ENCODE measurements around the gene CFAP73. TPM values are rescaled to one million over a fixed set of nuclear protein-coding genes. Genes with fewer than 3 reads are reported as not detected.
"Not testable (repeated sequence)": the region's sequence is repeated elsewhere in the genome, so short reads cannot be mapped to it uniquely, and the experiment has no call there.

CFAP73 gene
- total and polyA plus RNA-seq, 5 experiments from 2014 or later, result 0.39 TPM; not detected in 4

- H3K36me3 Mint-ChIP-seq, result no peaks in the 10 kb centered on the region
- H3K4me3 Mint-ChIP-seq, result no peak overlapping the region
- no peaks in the 10 kb centered on the region for H3K9me3 Mint-ChIP-seq
- no peaks in the 10 kb centered on the region for H3K27me3 Mint-ChIP-seq
- peak overlapping the region in 4 of 10 donors; percentile 6 to 73 (median 42) for H3K27ac Mint-ChIP-seq
- POLR2A ChIA-PET, result no interaction called here
- ATAC-seq (no peak), DNase-seq (no peak)
- H3K4me1 Mint-ChIP-seq, result peaks cover 17 to 42% (median 26%) of the 10 kb centered on the region in 4 donors
These were observed 55.3 kb downstream of the CFAP73 start for GRCh38 chr12:113204804-113205203.

GRCh38 chr12:113206802-113207201 lies 57.3 kb downstream of the CFAP73 start:
- POLR2A ChIA-PET, result interaction anchor here (2.5 kb wide), 1 partner anchor 15 kb away, joined by 24 read pairs; the partner anchor contains the start of gene TPCN1
- not testable (repeated sequence) for DNase-seq, H3K4me3 Mint-ChIP-seq, ATAC-seq, H3K9me3 Mint-ChIP-seq, H3K36me3 Mint-ChIP-seq, H3K27me3 Mint-ChIP-seq
- peak overlapping the region in 7 of 10 donors; percentile 24 to 91 (median 79) for H3K27ac Mint-ChIP-seq
- H3K4me1 Mint-ChIP-seq, result peaks cover 21 to 56% (median 40%) of the 10 kb centered on the region in 4 donors

GRCh38 chr12:113207613-113208040 lies 58.1 kb downstream of the CFAP73 start:
- Mint-ChIP-seq H3K27ac (peak overlapping the region; percentile 84 to 97 (median 92)), H3K27me3 (no peaks in the 10 kb centered on the region), H3K36me3 (no peaks in the 10 kb centered on the region), H3K9me3 (no peaks in the 10 kb centered on the region), H3K4me1 (peaks cover 21 to 54% (median 40%) of the 10 kb centered on the region in 4 donors), H3K4me3 (peak overlapping the region in 8 of 10 donors; percentile 1 to 83 (median 76))
- peak; percentile 49 to 57 for ATAC-seq
- POLR2A ChIA-PET, result interaction anchor here (0.6 to 2.5 kb wide), 5 partner anchors 12 to 229 kb away, joined by 3 to 24 read pairs (median 4); partner anchors contain the start of genes OAS2 and TPCN1
- DNase-seq, result peak in 6 of 10 donors; percentile 9 to 56 (median 29)

GRCh38 chr12:113208041-113208934 lies 58.8 kb downstream of the CFAP73 start:
- H3K9me3 Mint-ChIP-seq, result no peaks in the 10 kb centered on the region
- ATAC-seq, result peak; percentile 80 to 81

More at GRCh38 chr12:113208041-113208934, 58.8 kb downstream of the CFAP73 start:
- Mint-ChIP-seq H3K27me3 (no peaks in the 10 kb centered on the region), H3K4me3 (peak overlapping the region; percentile 53 to 84 (median 77)), H3K27ac (peak overlapping the region; percentile 84 to 97 (median 92)), H3K4me1 (peaks cover 21 to 55% (median 41%) of the 10 kb centered on the region in 4 donors), H3K36me3 (no peaks in the 10 kb centered on the region)
- DNase-seq, result peak in 9 of 10 donors; percentile 34 to 76 (median 70)
- POLR2A ChIA-PET, result interaction anchor here (0.6 to 2.5 kb wide), 6 partner anchors 11 to 230 kb away, joined by 3 to 24 read pairs (median 4); partner anchors contain the start of genes OAS2 and TPCN1

Small RNAs within 50 kb of the gene (microRNA-seq; reads per million reads assigned to microRNA genes)
- gene MIR7106 (ENCODE audit: borderline microRNAs expressed), result not detected

Other genes starting within 250 kb of the CFAP73 start
- gene OAS1, start 242.8 kb upstream of the CFAP73 start, total RNA-seq, result 1 to 10 TPM; 3.2 to 4.0 TPM
- 10 to 100 TPM in 1 of 3 donors, 1 to 10 TPM in 2; 5.7 to 22.9 (median 9.0) TPM for gene OAS1, start 242.8 kb upstream of the CFAP73 start, polyA plus RNA-seq
- 10 to 100 TPM; 13.6 to 16.8 TPM for gene OAS3, start 211.2 kb upstream of the CFAP73 start, total RNA-seq
- 10 to 100 TPM in 2 of 3 donors, 1 to 10 TPM in 1; 9.1 to 21.3 (median 16.8) TPM for gene OAS3, start 211.2 kb upstream of the CFAP73 start, polyA plus RNA-seq
- 10 to 100 TPM; 40.9 to 42.8 TPM for gene OAS2, start 171.2 kb upstream of the CFAP73 start, total RNA-seq
- 10 to 100 TPM; 25.6 to 47.9 (median 25.8) TPM for gene OAS2, start 171.2 kb upstream of the CFAP73 start, polyA plus RNA-seq
- 1 to 10 TPM; 2.8 to 4.1 TPM for gene DTX1, start 93.0 kb upstream of the CFAP73 start, total RNA-seq
- gene DTX1, start 93.0 kb upstream of the CFAP73 start, polyA plus RNA-seq, result 1 to 10 TPM in 1 of 3 donors, under 1 TPM in 2; 0.09 to 1.5 (median 0.48) TPM
- gene RASAL1, start 14.0 kb upstream of the CFAP73 start, total RNA-seq, result under 1 TPM; 0.44 to 0.47 TPM
- gene RASAL1, start 14.0 kb upstream of the CFAP73 start, polyA plus RNA-seq, result under 1 TPM; 0.13 to 0.76 (median 0.23) TPM
- gene DDX54, start 35.8 kb downstream of the CFAP73 start, total RNA-seq, result 10 to 100 TPM; 76.1 to 81.8 TPM
- 10 to 100 TPM; 17.9 to 38.2 (median 24.3) TPM for gene DDX54, start 35.8 kb downstream of the CFAP73 start, polyA plus RNA-seq
- 10 to 100 TPM; 12.8 to 17.1 TPM for gene RITA1, start 36.0 kb downstream of the CFAP73 start, total RNA-seq
- gene RITA1, start 36.0 kb downstream of the CFAP73 start, polyA plus RNA-seq, result 10 to 100 TPM; 22.9 to 26.2 (median 24.6) TPM
- gene TPCN1, start 71.7 kb downstream of the CFAP73 start, total RNA-seq, result 10 to 100 TPM; 81.2 to 83.0 TPM
- 10 to 100 TPM in 2 of 3 donors, 1 to 10 TPM in 1; 6.7 to 16.5 (median 11.0) TPM for gene TPCN1, start 71.7 kb downstream of the CFAP73 start, polyA plus RNA-seq
- 100 to 1,000 TPM; 131 to 136 TPM for gene SLC8B1, start 185.4 kb downstream of the CFAP73 start, total RNA-seq
- 10 to 100 TPM; 26.3 to 71.2 (median 53.0) TPM for gene SLC8B1, start 185.4 kb downstream of the CFAP73 start, polyA plus RNA-seq
- 10 to 100 TPM in 1 of 2 experiments, 1 to 10 TPM in 1; 9.7 to 13.1 TPM for gene PLBD2, start 208.9 kb downstream of the CFAP73 start, total RNA-seq
- gene PLBD2, start 208.9 kb downstream of the CFAP73 start, polyA plus RNA-seq, result 1 to 10 TPM; 5.1 to 9.4 (median 5.5) TPM